ENCODE data around the gene CDKN2B. TPM values are rescaled to one million over a fixed set of nuclear protein-coding genes. Genes with fewer than 3 reads are reported as not detected.
A peak's percentile ranks its signal among the peaks of the same experiment; 100 is the strongest.
"Not testable (repeated sequence)": the region's sequence is repeated elsewhere in the genome, so short reads cannot be mapped to it uniquely, and the experiment has no call there.

CDKN2B gene
- total RNA-seq, 1 experiment from 2014 or later = 30.4 TPM

DNA sequence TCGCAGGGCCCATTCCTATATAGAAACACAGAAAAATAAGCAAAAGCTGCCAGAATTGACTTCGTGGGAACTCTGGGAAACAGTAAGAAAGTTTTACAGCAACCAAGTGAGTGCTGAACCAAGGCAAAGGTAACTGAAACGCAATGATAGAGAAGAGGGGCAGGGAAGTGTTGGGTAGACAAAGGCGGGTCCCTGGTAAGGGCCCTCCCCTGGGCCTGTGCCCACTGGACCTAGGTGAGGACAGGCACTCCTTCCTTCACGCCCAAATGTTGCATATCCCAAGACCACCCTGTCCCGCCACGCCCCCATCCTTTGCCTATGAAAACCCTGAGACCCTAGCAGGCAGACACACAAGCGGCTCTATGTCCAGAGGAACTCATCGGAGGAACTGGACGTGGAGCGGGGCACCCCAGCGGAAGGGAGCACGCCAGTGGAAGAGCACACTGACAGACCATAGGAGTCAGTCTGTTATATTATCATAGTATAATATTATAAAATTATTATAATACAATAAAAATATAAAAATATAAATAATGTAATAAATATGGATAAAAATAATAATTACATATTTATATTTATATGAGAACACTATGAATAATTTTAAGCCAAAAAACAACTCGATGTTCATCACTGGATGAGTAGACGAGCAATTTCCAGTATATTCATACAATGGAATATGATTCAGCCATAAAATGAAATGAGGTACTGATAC, 42.8 kb downstream of the CDKN2B start:
- Mint-ChIP-seq H3K27me3 (ENCODE audit: unreplicated experiment) (no peaks in the 10 kb centered on the region), H3K9me3 (ENCODE audit: low read depth, unreplicated experiment) (no peaks in the 10 kb centered on the region), H3K36me3 (ENCODE audit: insufficient read depth, unreplicated experiment) (peaks cover 65% of the 10 kb centered on the region), H3K27ac (ENCODE audit: unreplicated experiment) (peak overlapping the region; percentile 33), H3K4me1 (ENCODE audit: low read depth, unreplicated experiment) (peaks cover 18% of the 10 kb centered on the region), H3K4me3 (ENCODE audit: low read depth, unreplicated experiment) (no peak overlapping the region)
- intact Hi-C loops (cut with micrococcal nuclease; ENCODE audit: unreplicated experiment) = no loop called here
- CTCF ChIA-PET = no interaction called here
- BruUV-seq (replicated peaks) = no TSS peak
- TF ChIP-seq, protein P1, sequence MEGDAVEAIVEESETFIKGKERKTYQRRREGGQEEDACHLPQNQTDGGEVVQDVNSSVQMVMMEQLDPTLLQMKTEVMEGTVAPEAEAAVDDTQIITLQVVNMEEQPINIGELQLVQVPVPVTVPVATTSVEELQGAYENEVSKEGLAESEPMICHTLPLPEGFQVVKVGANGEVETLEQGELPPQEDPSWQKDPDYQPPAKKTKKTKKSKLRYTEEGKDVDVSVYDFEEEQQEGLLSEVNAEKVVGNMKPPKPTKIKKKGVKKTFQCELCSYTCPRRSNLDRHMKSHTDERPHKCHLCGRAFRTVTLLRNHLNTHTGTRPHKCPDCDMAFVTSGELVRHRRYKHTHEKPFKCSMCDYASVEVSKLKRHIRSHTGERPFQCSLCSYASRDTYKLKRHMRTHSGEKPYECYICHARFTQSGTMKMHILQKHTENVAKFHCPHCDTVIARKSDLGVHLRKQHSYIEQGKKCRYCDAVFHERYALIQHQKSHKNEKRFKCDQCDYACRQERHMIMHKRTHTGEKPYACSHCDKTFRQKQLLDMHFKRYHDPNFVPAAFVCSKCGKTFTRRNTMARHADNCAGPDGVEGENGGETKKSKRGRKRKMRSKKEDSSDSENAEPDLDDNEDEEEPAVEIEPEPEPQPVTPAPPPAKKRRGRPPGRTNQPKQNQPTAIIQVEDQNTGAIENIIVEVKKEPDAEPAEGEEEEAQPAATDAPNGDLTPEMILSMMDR (IDR thresholded peaks at IDR 0.05; ENCODE audit: unreplicated experiment) = no peak
- no peak for DNase-seq

DNA sequence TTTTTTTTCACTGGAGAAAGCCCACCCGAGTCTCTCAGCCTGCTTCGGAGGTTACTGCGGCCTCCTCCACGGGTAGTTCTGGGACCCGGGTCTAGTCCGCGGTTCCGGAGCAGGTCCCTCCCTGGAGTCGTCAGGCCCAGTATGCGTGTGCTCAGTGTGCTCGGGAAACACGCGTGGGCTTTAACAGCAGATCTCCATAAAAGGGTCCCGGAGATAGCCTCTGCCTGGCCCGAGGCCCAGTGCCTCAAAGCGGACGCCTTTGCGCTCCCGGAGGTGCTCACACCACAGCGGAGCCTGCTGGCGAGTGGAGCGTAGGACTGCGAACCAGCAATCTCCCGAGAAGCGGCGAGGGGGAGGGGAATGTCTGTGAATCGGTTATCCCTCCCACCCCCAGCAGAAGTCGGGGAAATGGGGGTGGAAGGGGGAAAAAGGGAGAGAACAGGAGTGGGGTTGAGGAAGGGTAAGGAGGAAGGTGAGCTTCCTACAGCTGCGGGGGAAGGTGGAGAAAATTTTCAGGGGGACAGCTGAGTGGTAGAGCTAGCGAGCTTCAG, 43.6 kb downstream of the CDKN2B start:
- Mint-ChIP-seq H3K27me3 (ENCODE audit: unreplicated experiment) (no peaks in the 10 kb centered on the region), H3K36me3 (ENCODE audit: insufficient read depth, unreplicated experiment) (peaks cover 56% of the 10 kb centered on the region), H3K9me3 (ENCODE audit: low read depth, unreplicated experiment) (no peaks in the 10 kb centered on the region), H3K27ac (ENCODE audit: unreplicated experiment) (peak overlapping the region; percentile 33), H3K4me1 (ENCODE audit: low read depth, unreplicated experiment) (peaks cover 16% of the 10 kb centered on the region), H3K4me3 (ENCODE audit: low read depth, unreplicated experiment) (peak overlapping the region; percentile 61)
- CTCF ChIA-PET = no interaction called here
- TF ChIP-seq, protein P1 (IDR thresholded peaks at IDR 0.05; ENCODE audit: unreplicated experiment) = no peak
- intact Hi-C loops (cut with micrococcal nuclease; ENCODE audit: unreplicated experiment) = no loop called here
- DNase-seq = peak; percentile 73
- TSS peak; percentile 61 for BruUV-seq (replicated peaks)

DNA sequence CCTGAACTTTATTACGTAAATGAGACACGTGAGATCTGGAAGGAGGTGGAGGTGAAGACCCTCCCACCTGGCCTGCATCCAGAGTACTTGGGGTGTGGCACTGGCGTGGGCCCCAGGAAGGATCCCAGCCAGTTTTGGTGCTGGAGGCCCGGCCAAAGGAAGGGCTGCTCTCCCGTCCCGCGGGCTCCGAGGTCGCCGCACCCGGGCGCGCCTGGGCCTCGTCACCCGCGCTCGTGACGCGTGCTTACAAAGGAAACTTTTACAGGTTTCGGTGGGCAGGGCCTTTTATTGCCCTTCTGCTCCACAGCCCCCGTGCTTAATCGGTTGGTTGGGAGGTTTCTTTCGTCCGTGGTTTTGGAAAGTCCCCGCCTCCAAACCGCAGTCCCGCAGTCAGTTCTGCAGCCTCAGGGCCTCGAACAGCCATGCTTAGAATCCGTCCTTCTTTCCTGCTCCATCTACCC, 44.1 kb downstream of the CDKN2B start:
- H3K27me3 Mint-ChIP-seq (ENCODE audit: unreplicated experiment) = no peaks in the 10 kb centered on the region
- peaks cover 51% of the 10 kb centered on the region for H3K36me3 Mint-ChIP-seq (ENCODE audit: insufficient read depth, unreplicated experiment)
- intact Hi-C loops (cut with micrococcal nuclease; ENCODE audit: unreplicated experiment) = loop anchor here (5.0 kb wide), 1 partner anchor 43 kb away; no protein-coding TSS in a partner anchor
- no TSS peak for BruUV-seq (replicated peaks)
- DNase-seq = peak; percentile 56
- peaks cover 16% of the 10 kb centered on the region for H3K4me1 Mint-ChIP-seq (ENCODE audit: low read depth, unreplicated experiment)
- H3K9me3 Mint-ChIP-seq (ENCODE audit: low read depth, unreplicated experiment) = no peaks in the 10 kb centered on the region
- CTCF ChIA-PET = no interaction called here
- TF ChIP-seq, protein P1 (IDR thresholded peaks at IDR 0.05; ENCODE audit: unreplicated experiment) = no peak
- peak overlapping the region; percentile 33 for H3K27ac Mint-ChIP-seq (ENCODE audit: unreplicated experiment)
- H3K4me3 Mint-ChIP-seq (ENCODE audit: low read depth, unreplicated experiment) = peak overlapping the region; percentile 61

DNA sequence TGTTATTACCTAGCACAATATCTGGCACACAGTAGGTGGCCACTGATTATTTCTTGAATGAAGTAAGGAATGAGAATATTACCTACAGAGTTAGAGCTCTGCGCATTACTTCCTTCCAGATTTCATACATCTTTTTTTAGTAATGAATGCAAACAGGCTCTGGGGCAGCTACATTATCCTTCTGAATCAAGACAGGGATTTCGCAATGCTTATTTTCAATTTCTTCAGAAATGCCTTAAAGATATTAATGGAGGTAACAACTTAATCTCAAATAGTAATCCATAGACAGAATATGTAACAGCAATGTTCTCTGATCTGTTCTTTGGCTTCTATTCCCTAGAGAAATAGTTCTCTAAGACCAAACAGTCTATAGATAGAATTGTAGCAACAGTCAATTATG, 47.5 kb downstream of the CDKN2B start:
- no peaks in the 10 kb centered on the region for H3K27me3 Mint-ChIP-seq (ENCODE audit: unreplicated experiment)
- H3K36me3 Mint-ChIP-seq (ENCODE audit: insufficient read depth, unreplicated experiment) = peaks cover 20% of the 10 kb centered on the region
- no peak overlapping the region for H3K4me3 Mint-ChIP-seq (ENCODE audit: low read depth, unreplicated experiment)
- H3K27ac Mint-ChIP-seq (ENCODE audit: unreplicated experiment) = no peak overlapping the region
- BruUV-seq (replicated peaks) = no TSS peak
- no peak for DNase-seq
- H3K4me1 Mint-ChIP-seq (ENCODE audit: low read depth, unreplicated experiment) = peaks cover 14% of the 10 kb centered on the region
- CTCF ChIA-PET = no interaction called here
- intact Hi-C loops (cut with micrococcal nuclease; ENCODE audit: unreplicated experiment) = loop anchor here (5.0 kb wide), 1 partner anchor 39 kb away; no protein-coding TSS in a partner anchor
- H3K9me3 Mint-ChIP-seq (ENCODE audit: low read depth, unreplicated experiment) = no peaks in the 10 kb centered on the region
- TF ChIP-seq, protein P1 (IDR thresholded peaks at IDR 0.05; ENCODE audit: unreplicated experiment) = no peak

DNA sequence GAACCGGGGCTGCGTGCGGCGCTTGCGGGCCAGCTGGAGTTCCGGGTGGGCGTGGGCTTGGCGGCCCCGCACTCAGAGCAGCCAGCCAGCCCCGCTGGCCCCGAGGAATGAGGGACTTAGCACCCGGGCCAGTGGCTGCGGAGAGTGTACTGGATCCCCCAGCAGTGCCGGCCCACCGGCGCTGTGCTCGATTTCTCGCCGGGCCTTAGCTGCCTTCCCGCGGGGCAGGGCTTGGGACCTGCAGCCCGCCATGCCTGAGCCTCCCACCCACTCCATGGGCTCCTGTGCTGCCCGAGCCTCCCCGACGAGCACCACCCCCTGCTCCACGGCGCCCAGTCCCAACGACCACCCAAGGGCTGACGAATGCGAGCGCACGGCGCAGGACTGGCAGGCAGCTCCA, 49.8 kb downstream of the CDKN2B start:
- DNase-seq; CTCF ChIA-PET; H3K36me3 Mint-ChIP-seq (ENCODE audit: insufficient read depth, unreplicated experiment); H3K4me1 Mint-ChIP-seq (ENCODE audit: low read depth, unreplicated experiment); H3K27me3 Mint-ChIP-seq (ENCODE audit: unreplicated experiment); H3K9me3 Mint-ChIP-seq (ENCODE audit: low read depth, unreplicated experiment); H3K27ac Mint-ChIP-seq (ENCODE audit: unreplicated experiment); intact Hi-C loops (cut with micrococcal nuclease; ENCODE audit: unreplicated experiment); BruUV-seq (replicated peaks); H3K4me3 Mint-ChIP-seq (ENCODE audit: low read depth, unreplicated experiment): not testable (repeated sequence)
